Measurements from ENCODE around the gene TIMELESS.

TIMELESS gene

DNA sequence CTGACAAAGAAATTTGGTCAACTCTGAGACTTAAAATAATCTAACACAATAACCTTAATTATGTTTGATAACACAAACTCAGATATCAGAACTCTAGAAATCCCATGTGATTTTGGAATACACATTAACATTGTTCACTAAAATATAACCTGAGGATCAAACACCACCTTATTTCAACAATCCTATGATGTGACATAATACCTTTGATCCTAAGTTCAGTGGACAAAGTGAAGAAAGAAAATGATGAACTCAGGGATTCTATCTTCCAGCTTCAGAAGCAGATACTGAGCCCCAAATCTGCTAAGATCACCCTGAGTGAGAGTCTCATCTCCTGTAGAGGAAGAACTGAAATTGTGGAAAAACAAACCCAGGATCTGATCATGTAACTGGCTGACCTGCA, 50.9 kb downstream of the TIMELESS start:
- TF ChIP-seq POLR2A (IDR thresholded peaks at IDR 0.05; ENCODE audit: low read depth, low read length): no peak
- FAIRE-seq (no peak), DNase-seq (ENCODE audit: insufficient read length, low spot score) (no peak)

DNA sequence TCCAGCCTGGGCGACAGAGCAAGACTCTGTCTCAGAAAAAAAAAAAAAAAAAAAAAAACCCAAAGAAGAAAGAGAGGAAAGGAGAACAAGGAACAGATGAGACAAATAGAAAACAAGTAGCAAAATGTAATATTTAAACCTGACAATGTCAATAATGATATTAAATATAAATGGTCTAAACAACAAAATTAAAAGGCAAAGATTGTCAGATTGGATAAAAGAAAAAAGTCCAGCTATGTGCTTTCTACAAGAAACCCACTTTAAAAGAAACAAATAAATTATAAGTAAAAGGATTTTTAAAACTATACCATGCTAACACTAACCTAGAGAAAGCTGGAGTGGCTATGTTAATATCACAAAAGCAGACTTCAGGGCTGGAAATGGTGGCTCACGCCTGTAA, 56.9 kb downstream of the TIMELESS start:
- TF ChIP-seq POLR2A (IDR thresholded peaks at IDR 0.05; ENCODE audit: low read depth, low read length): no peak
- DNase-seq (ENCODE audit: insufficient read length, low spot score) (no peak), FAIRE-seq (no peak)

DNA sequence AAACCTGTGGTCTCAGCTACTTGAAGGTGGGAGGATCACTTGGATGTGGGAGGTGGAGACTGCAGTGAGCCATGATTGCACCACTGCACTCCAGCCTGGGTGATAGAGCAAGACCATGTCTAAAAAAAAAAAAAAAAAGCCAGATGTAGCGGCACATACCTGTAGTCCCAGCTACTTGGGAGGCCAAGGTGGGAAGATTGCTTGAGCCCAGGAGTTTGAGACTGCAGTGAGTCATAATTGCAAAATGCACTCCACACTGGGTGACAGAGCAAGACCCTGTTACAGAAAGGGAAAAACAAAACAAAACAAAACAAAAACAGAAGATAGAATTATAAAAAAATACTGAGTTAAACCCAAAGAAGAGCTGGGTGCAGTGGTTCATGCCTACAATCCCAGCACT, 57.5 kb downstream of the TIMELESS start:
- no peak for DNase-seq (ENCODE audit: insufficient read length, low spot score)
- no peak for FAIRE-seq
- no peak for TF ChIP-seq POLR2A (IDR thresholded peaks at IDR 0.05; ENCODE audit: low read depth, low read length)

DNA sequence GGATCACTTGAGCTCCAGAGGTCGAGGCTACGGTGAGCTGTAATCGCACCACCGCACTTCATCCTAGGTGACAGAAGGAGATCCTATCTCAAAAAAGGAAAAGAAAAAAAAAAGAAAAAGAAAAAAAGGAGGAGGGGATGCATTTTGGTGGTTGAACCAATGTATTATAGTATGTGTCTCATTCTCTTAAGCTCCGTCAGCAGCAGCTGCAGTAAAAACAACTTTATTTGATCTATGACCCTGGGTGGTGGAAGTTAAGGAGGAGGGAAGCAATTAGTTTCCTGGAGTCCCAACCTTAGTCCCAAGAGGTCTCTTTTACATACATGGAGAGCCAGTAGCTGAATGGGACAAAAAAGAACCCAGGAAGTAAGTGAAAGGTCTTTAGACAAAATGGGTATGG, 59.8 kb downstream of the TIMELESS start:
- no peak for FAIRE-seq
- no peak for TF ChIP-seq POLR2A (IDR thresholded peaks at IDR 0.05; ENCODE audit: low read depth, low read length)
- DNase-seq (ENCODE audit: insufficient read length, low spot score): no peak

DNA sequence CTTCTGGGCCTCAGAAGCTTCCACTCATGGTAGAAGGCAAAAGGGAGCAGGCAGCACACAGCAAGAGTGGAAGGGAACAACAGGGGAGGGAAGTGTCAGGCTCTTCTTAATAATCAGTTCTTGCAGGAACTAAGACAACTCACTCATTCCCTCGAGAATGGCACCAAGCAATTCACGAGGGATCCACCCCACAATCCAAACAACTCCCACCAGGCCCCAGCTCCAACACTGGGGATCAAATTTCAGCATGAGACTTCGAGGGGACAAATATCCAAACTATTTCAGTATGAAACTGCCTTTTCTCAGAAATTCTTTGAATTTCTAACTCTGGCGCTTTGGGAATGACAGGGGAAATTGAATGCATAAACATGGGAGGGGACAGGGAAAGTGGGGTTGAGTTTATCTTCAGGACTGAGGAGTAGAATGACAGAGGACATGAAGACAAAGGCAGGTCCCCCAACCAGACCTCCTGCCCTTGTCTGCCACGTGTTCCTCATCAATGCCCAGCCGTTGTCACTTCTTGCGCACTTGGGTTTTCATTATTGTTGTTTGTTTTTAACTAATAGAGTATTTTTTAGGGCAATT, 62.0 kb downstream of the TIMELESS start:
- FAIRE-seq: no peak
- no peak for TF ChIP-seq POLR2A (IDR thresholded peaks at IDR 0.05; ENCODE audit: low read depth, low read length)
- no peak for DNase-seq (ENCODE audit: insufficient read length, low spot score)

DNA sequence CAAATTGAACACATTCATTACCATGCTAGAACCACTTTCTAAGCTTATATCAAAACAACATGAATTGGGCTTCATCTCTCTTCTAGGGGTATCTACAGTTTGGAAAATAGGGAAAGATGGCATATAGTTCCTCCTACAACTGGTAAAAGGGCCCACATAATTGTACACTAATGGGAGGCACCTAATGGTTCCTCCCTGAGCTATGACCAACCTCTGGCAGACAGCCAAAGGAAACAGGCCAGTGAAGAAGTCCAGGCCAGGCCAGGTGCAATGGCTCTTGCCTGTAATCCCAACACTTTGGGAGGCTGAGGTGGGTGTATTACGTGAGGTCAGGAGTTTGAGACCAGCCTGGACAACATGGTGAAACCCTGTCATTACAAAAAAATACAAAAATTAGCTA, 63.4 kb downstream of the TIMELESS start:
- no peak for DNase-seq (ENCODE audit: insufficient read length, low spot score)
- no peak for TF ChIP-seq POLR2A (IDR thresholded peaks at IDR 0.05; ENCODE audit: low read depth, low read length)
- no peak for FAIRE-seq

DNA sequence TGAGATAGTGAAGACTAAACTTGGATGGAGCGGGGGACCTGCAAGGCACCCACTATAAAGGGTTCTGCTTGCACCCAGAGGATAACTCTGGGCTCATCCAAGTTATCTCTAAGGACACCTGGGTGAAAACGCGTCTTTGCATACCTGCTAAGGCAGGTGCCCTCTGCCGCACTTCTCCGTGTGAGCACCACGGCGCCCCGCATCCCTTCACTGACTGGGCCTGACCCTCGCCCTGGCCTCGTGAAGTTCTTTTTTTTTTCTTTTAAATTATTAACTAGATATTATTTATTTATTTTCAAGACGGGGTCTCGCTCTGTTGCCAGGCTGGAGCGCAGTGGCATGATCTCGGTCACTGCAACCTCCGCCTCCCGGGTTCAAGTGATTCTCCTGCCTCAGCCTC, 66.6 kb downstream of the TIMELESS start:
- no peak for DNase-seq (ENCODE audit: insufficient read length, low spot score)
- no peak for TF ChIP-seq POLR2A (IDR thresholded peaks at IDR 0.05; ENCODE audit: low read depth, low read length)
- FAIRE-seq: no peak

DNA sequence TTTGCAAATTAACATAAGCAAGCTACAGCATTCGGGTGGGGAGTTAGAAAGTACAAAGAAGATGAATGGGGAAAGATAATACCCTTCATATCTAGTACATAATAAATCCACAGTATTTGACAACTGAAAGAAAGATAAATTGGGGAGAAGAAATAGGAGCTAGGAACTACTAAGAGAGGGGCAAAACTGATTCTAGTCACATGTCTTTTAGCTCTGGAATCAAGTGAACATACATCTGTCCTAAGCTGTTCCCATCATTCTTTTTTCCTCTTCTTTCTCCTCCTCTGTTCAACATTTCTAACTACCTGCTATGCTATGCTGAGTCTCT, 71.3 kb downstream of the TIMELESS start:
- no peak for TF ChIP-seq POLR2A (IDR thresholded peaks at IDR 0.05; ENCODE audit: low read depth, low read length)
- FAIRE-seq (no peak), DNase-seq (ENCODE audit: insufficient read length, low spot score) (no peak)

DNA sequence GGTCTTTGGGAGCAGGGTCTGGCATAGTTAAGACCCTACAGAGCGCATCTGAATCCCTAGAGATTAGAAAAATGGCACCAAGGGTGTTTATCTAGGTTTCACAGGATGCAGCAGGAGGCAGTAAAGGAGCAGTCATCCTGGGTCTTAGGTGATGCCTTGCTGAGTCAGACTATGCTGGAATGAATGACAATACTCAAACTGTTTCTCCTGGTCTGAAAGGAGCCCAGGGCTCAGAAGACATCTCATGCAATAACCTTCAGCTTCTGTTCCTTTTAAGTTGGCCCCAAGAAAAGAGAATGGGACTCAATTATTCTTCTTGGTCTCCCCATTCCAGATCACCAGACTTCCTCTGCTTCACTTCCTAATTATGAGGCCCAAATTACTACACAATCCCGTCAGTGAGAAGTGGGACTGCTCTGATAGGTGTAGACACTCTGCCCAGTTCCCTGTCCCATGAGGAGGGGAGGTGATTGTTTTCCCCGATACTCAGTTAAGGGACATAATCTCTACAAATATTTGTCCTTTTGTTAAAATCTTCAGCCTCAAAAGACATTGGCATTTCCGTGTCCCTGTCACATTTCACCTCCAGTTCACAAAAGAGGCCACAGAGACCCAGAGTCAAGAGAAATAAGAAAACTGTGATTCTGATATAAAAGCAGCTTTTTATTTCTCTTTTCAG, 71.8 kb downstream of the TIMELESS start:
- peak; percentile 23 for DNase-seq (ENCODE audit: insufficient read length, low spot score)

DNA sequence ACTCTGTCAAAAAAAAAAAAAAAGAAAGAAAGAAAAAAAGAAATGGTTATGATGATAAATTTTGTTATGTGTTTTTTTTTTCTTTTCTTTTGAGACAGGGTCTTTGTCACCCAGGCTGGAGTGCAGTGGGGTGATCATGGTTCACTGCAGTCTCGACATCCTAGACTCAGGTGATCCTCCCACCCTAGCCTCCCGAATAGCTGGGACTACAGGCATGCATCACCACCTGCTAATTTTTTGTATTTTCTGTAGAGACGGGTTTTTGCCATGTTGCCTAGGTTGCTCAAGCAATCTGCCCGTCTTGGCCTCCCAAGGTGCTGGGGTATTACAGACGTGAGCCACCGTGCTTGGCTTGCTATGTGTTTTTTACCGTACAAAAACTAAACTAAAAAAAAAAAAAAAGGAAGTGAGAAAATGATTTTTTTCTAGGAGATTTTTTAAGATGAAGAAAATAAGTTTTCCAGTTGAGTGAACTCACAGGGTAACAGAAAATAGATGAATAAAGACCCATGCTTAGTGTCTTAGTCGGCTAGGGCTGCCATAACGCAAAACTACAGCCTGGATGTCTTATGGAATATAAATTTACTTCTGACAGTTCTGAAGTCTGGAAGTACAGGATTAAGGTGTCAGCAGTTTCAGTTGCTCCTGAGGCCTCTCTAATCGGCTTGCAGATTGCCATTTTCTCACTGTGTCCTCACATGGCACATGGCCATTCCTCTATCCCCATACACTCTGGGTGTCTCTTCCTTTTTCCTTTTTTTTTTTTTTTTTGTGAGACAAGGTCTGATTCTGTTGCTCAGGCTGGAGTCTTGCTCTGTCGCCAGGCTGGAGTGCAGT, 73.4 kb downstream of the TIMELESS start:
- FAIRE-seq: no peak
- no peak for TF ChIP-seq POLR2A (IDR thresholded peaks at IDR 0.05; ENCODE audit: low read depth, low read length)
- DNase-seq (ENCODE audit: insufficient read length, low spot score): no peak

More for the DNA sequence above, 71.8 kb downstream of the TIMELESS start:
- no peak for TF ChIP-seq POLR2A (IDR thresholded peaks at IDR 0.05; ENCODE audit: low read depth, low read length)
- peak; percentile 57 for FAIRE-seq

DNA sequence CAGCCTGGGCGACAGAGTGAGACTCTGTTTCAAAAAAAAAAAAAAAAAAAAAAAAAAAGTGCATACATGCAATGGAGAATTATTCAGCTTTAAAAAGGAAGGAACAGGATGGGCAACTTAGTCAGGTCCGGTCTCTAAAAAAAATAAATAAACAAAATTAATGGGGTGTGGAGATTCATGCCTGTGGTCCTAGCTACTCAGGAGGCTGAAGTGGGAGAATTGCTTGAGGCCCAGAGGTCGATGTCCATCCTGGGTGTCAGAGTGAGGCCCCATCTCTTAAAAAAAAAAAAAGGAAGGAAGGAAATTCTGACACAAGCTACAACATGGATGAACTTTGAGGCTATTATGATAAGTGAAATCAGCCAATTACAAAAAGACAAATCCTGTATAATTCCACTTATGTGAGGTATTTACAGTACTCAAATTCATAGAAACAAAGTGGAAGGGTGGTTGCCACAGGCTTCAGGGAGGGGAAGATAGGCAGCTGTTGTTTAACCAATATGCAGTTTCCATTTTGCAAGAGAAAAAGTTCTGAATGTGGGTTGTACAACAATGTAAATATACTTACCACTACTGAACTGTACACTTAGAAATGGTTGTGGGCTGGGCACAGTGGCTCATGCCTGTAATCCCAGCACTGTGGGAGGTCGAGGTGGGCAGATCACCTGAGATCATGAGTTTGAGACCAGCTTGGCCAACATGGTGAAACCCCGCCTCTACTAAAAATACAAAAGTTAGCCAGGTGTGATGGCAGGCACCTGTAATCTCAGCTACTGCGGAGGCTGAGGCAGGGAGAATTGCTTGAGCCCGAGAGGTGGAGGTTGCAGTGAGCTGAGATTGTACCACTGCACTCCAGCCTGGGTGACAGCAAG, 74.3 kb downstream of the TIMELESS start:
- DNase-seq (ENCODE audit: insufficient read length, low spot score) (no peak), FAIRE-seq (no peak)

DNA sequence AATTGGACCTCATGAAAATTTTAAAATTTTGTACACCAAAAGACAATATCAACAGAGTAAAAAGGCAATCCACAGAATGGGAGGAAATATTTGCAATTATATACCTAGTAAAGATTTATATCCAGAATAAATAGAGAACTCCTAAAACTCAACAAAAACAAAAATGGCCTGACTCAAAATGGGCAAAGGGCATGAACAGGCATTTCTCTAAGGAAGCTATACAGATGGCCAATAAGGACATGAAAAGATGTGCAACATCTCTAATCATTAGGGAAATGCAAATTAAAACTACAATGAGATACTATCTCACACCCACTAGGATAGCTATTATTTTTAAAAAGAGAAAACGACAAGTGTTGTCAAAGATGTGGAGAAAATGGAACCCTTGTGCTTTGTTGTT, 75.7 kb downstream of the TIMELESS start:
- no peak for TF ChIP-seq POLR2A (IDR thresholded peaks at IDR 0.05; ENCODE audit: low read depth, low read length)
- DNase-seq (ENCODE audit: insufficient read length, low spot score) (no peak), FAIRE-seq (no peak)

More for the DNA sequence above, 74.3 kb downstream of the TIMELESS start:
- TF ChIP-seq POLR2A (IDR thresholded peaks at IDR 0.05; ENCODE audit: low read depth, low read length): no peak

DNA sequence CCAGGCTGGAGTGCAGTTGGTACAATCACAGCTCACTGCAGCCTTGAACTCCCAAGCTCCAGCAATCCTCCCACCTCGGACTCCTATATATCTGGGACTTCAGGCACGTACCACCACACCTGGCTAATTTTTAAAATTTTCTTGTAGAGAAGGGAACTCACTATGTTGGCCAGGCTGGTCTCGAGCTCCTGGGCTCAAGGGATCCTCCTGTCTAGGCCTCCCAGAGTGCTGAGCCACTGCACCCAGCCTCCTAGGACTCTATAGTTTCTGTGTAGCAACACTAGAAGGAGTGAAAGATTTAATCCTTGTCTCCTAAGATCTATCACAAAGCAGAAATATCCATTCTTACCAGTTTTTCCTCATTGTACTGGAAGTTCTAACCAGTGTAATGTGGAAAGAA, 82.3 kb downstream of the TIMELESS start:
- no peak for TF ChIP-seq POLR2A (IDR thresholded peaks at IDR 0.05; ENCODE audit: low read depth, low read length)
- DNase-seq (ENCODE audit: insufficient read length, low spot score) (no peak), FAIRE-seq (no peak)
